PC-3 (cell line): ENCODE data around the gene NDP. TPM values are rescaled to one million over a fixed set of nuclear protein-coding genes. Genes with fewer than 3 reads are reported as not detected.

Experiments used
- ATAC-seq: fragments of 200-7000 bp; cut with Tn5 transposase; 2 replicates; pipeline ENCODE4 v1.9.1; 2020; ENCODE audit warnings: mild to moderate bottlenecking, moderate library complexity
- BruUV-seq: library from RNA; stranded (reverse); fragments of 400-500 nt; replicated peaks from 2 replicates; lab custom pipeline; 2021; lab: Mats Ljungman, UMichigan
- CTCF ChIA-PET: fragments of 300-600 bp; sonication (Branson Sonifier 250); formaldehyde crosslinking; loops from one replicate; lab custom pipeline; 2022; ENCODE audit warnings: antibody characterized with exemption; lab: Charles Lee
- POLR2A ChIA-PET: fragments of 300-600 bp; sonication (Branson Sonifier 250); formaldehyde crosslinking; loops from one replicate; lab custom pipeline; 2022; ENCODE audit warnings: antibody characterized with exemption; ENCODE audit not compliant: unreplicated experiment; lab: Charles Lee
- DNase-seq: peaks from one replicate; pipeline ENCODE4 v3.0.0-alpha.2; 2015
- H2AFZ ChIP-seq: fragments of 300-600 bp; sonication (generic); 2 replicates; pipeline ENCODE4 v1.6.0; 2016; ENCODE audit warnings: antibody characterized with exemption, low read length
- H3F3A ChIP-seq: fragments of 300-600 bp; sonication (generic); one replicate; pipeline ENCODE4 v1.6.0; 2017; ENCODE audit warnings: antibody characterized with exemption, low read length, control low read depth, mild to moderate bottlenecking; ENCODE audit not compliant: unreplicated experiment
- H3K27ac ChIP-seq: fragments of 300-600 bp; sonication (generic); 2 replicates; pipeline ENCODE4 v1.5.1; 2016; ENCODE audit warnings: mild to moderate bottlenecking, low read length
- H3K27me3 ChIP-seq: fragments of 300-600 bp; sonication (generic); 2 replicates; pipeline ENCODE4 v1.6.1; 2016; ENCODE audit warnings: low read length, mixed read lengths
- H3K36me3 ChIP-seq: fragments of 300-600 bp; sonication (generic); 2 replicates; pipeline ENCODE4 v1.6.1; 2016; ENCODE audit warnings: low read depth, mixed run types, low read length, mixed read lengths
- H3K4me1 ChIP-seq: fragments of 300-600 bp; sonication (generic); 2 replicates; pipeline ENCODE4 v1.5.1; 2016; ENCODE audit warnings: low read length; ENCODE audit not compliant: insufficient read depth
- H3K4me2 ChIP-seq: fragments of 300-600 bp; sonication (generic); 2 replicates; pipeline ENCODE4 v1.6.0; 2016; ENCODE audit warnings: low read length
- H3K4me3 ChIP-seq: fragments of 300-600 bp; sonication (generic); 2 replicates; pipeline ENCODE4 v1.5.1; 2016; ENCODE audit warnings: mild to moderate bottlenecking, low read length, mixed read lengths
- H3K79me2 ChIP-seq: fragments of 300-600 bp; sonication (generic); 2 replicates; pipeline ENCODE4 v1.6.1; 2017; ENCODE audit warnings: low read length, mixed read lengths
- H3K9ac ChIP-seq: fragments of 300-600 bp; sonication (generic); 2 replicates; pipeline ENCODE4 v1.6.0; 2016; ENCODE audit warnings: mild to moderate bottlenecking, low read length
- H3K9me2 ChIP-seq: fragments of 300-600 bp; sonication (generic); replicated peaks from 2 replicates; pipeline ENCODE4 v1.6.1; 2016; ENCODE audit warnings: mixed run types, low read length, mixed read lengths
- H3K9me3 ChIP-seq: fragments of 300-600 bp; sonication (generic); 2 replicates; pipeline ENCODE4 v1.6.1; 2016; ENCODE audit warnings: low read length, mixed read lengths
- H4K20me1 ChIP-seq: fragments of 300-600 bp; sonication (generic); 2 replicates; pipeline ENCODE4 v1.6.1; 2016; ENCODE audit warnings: low read length, mixed read lengths
- CTCF ChIP-seq: fragments of 300-600 bp; sonication (generic); conservative IDR thresholded peaks from 2 replicates; pipeline ENCODE4 v1.5.1; 2017; ENCODE audit warnings: antibody characterized with exemption, low read depth, mild to moderate bottlenecking, low read length
- EZH2 ChIP-seq: fragments of 300-600 bp; sonication (generic); IDR thresholded peaks from one replicate; pipeline ENCODE4 v1.6.1; 2017; ENCODE audit warnings: antibody characterized with exemption, mild to moderate bottlenecking, low read length; ENCODE audit not compliant: unreplicated experiment
- EZH2phosphoT487 ChIP-seq: fragments of 300-600 bp; sonication (generic); IDR thresholded peaks from 2 replicates; pipeline ENCODE4 v1.6.1; 2018; ENCODE audit warnings: mild to moderate bottlenecking, antibody characterized with exemption, low read length, borderline replicate concordance
- intact Hi-C: fragments of 100-400 bp; cut with micrococcal nuclease; formaldehyde crosslinking; loops from 2 replicates; pipeline ENCODE4 v1.9.0; 2023
- total RNA-seq: library from RNA; depleted of rRNA; stranded (reverse); fragments of >200 nt; gene quantifications from 2 replicates; pipeline ENCODE4 v1.2.3, GENCODE V29; 2014

NDP gene
- total RNA-seq, 1 experiment from 2014 or later = 4.4 TPM

GRCh38 chrX:43976205-43976604, 3.0 kb upstream of the NDP start:
- Histone ChIP-seq H3K9me2 (no peaks in the 10 kb centered on the region), H3K27ac (no peak overlapping the region), H3K4me3 (no peak overlapping the region), H3K9ac (no peak overlapping the region), H3K27me3 (no peaks in the 10 kb centered on the region), H3K4me1 (peaks cover 30% of the 10 kb centered on the region), H3K79me2 (no peaks in the 10 kb centered on the region), H3K9me3 (no peaks in the 10 kb centered on the region), H2AFZ (no peak overlapping the region), H3K4me2 (no peak overlapping the region), H3K36me3 (no peaks in the 10 kb centered on the region), H3F3A (no peaks in the 10 kb centered on the region), H4K20me1 (no peaks in the 10 kb centered on the region)
- intact Hi-C loops = no loop called here
- TF ChIP-seq EZH2phosphoT487 = no peak
- BruUV-seq = no TSS peak
- no peak for ATAC-seq
- no peak for DNase-seq
- ChIA-PET POLR2A (no interaction called here), CTCF (interaction anchor here (0.6 kb wide), 1 partner anchor 18 kb away, joined by 4 read pairs; no protein-coding TSS in a partner anchor)

- no peak for ATAC-seq
- CTCF ChIA-PET = interaction anchor here (0.6 kb wide), 1 partner anchor 19 kb away, joined by 4 read pairs; no protein-coding TSS in a partner anchor
Observed at GRCh38 chrX:43975796-43976195, 2.6 kb upstream of the NDP start.

GRCh38 chrX:43974741-43975465, 1.7 kb upstream of the NDP start:
- intact Hi-C loops = loop anchor here (5.0 kb wide), 2 partner anchors 52 to 267 kb away; no protein-coding TSS in a partner anchor
- H3K36me3 ChIP-seq = no peaks in the 10 kb centered on the region
- H4K20me1 ChIP-seq = no peaks in the 10 kb centered on the region
- ATAC-seq (no peak), DNase-seq (peak; percentile 16)
- CTCF ChIA-PET = no interaction called here
- H3K27me3 ChIP-seq = no peaks in the 10 kb centered on the region
- peaks cover 42% of the 10 kb centered on the region for H3K4me1 ChIP-seq
- no TSS peak for BruUV-seq
- H3K79me2 ChIP-seq = no peaks in the 10 kb centered on the region
- H3K9me2 ChIP-seq = no peaks in the 10 kb centered on the region
- no peaks in the 10 kb centered on the region for H3K9me3 ChIP-seq
- H3K4me2 ChIP-seq = peak overlapping the region; percentile 88
- H2AFZ ChIP-seq = no peak overlapping the region
- H3F3A ChIP-seq = no peaks in the 10 kb centered on the region
- H3K9ac ChIP-seq = no peak overlapping the region
- POLR2A ChIA-PET = interaction anchor here (0.5 to 0.6 kb wide), 2 partner anchors 24 to 795 kb away, joined by 6 to 12 read pairs; no protein-coding TSS in a partner anchor
- H3K4me3 ChIP-seq = no peak overlapping the region; the same call in 1 of the 2 replicates
- peak overlapping the region; percentile 37 for H3K27ac ChIP-seq
- TF ChIP-seq EZH2 (no peak), EZH2phosphoT487 (no peak), CTCF (no peak)

More at GRCh38 chrX:43975796-43976195, 2.6 kb upstream of the NDP start:
- intact Hi-C loops = no loop called here
- Histone ChIP-seq H3F3A (no peaks in the 10 kb centered on the region), H3K79me2 (no peaks in the 10 kb centered on the region), H3K36me3 (no peaks in the 10 kb centered on the region), H4K20me1 (no peaks in the 10 kb centered on the region), H2AFZ (no peak overlapping the region), H3K9me2 (no peaks in the 10 kb centered on the region), H3K4me1 (peaks cover 33% of the 10 kb centered on the region), H3K9ac (no peak overlapping the region), H3K27me3 (no peaks in the 10 kb centered on the region), H3K27ac (no peak overlapping the region), H3K9me3 (no peaks in the 10 kb centered on the region), H3K4me3 (no peak overlapping the region), H3K4me2 (no peak overlapping the region)
- no peak for DNase-seq
- POLR2A ChIA-PET = no interaction called here
- BruUV-seq = no TSS peak
- TF ChIP-seq EZH2phosphoT487 (no peak), EZH2 (no peak), CTCF (no peak)
